ENCODE measurements around the gene SLC25A36. TPM values are rescaled to one million over a fixed set of nuclear protein-coding genes. Genes with fewer than 3 reads are reported as not detected.
"Not testable (repeated sequence)": the region's sequence is repeated elsewhere in the genome, so short reads cannot be mapped to it uniquely, and the experiment has no call there.

SLC25A36 gene
- total RNA-seq, 4 donors from 2014 or later, result 42.1 to 73.8 (median 62.3) TPM

DNA sequence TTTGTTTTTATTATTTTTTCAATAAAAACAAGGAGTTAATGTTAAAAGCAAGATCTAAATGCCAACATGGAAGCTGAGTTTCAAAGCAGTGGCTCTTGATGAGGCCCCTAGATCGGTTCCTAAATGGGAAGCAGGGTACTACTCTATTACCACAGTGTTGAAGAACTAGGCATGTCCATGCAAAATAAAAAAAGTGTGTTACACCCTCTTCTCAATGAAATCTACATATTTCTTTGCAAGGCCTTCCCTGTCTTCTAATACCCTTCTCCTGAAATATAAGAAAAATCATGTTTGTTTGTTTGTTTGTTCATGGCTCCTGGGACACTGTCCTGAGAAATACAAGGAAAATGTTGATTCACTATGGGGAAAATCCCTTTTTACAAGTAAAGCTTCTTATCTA is 12.2 kb upstream of the SLC25A36 start:
- WGBS, 2 donors (ENCODE audit: low coverage in 1 of 2), result 81 to 100% methylated on average over 1 of the region's 1 CpG

GRCh38 chr3:140931016-140931454 is 10.6 kb upstream of the SLC25A36 start:
- no peak for ATAC-seq
- no peak overlapping the region for H3K27ac ChIP-seq
- H3K9me3 ChIP-seq, result no peaks in the 10 kb centered on the region
- no peaks in the 10 kb centered on the region for H3K36me3 ChIP-seq
- H3K4me1 ChIP-seq, result no peaks in the 10 kb centered on the region
- 5 to 12% methylated on average over 7 to 8 of the region's 12 CpGs for WGBS, 2 donors (ENCODE audit: low coverage in 1 of 2)
- no peak overlapping the region for H3K4me3 ChIP-seq
- peaks cover 21% of the 10 kb centered on the region for H3K27me3 ChIP-seq
- TF ChIP-seq EP300 (IDR thresholded peaks at IDR 0.05) (no peak), POLR2A (IDR thresholded peaks at IDR 0.05) (no peak)
- TF ChIP-seq, protein P1, sequence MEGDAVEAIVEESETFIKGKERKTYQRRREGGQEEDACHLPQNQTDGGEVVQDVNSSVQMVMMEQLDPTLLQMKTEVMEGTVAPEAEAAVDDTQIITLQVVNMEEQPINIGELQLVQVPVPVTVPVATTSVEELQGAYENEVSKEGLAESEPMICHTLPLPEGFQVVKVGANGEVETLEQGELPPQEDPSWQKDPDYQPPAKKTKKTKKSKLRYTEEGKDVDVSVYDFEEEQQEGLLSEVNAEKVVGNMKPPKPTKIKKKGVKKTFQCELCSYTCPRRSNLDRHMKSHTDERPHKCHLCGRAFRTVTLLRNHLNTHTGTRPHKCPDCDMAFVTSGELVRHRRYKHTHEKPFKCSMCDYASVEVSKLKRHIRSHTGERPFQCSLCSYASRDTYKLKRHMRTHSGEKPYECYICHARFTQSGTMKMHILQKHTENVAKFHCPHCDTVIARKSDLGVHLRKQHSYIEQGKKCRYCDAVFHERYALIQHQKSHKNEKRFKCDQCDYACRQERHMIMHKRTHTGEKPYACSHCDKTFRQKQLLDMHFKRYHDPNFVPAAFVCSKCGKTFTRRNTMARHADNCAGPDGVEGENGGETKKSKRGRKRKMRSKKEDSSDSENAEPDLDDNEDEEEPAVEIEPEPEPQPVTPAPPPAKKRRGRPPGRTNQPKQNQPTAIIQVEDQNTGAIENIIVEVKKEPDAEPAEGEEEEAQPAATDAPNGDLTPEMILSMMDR (IDR thresholded peaks at IDR 0.05), result no peak

More for the DNA sequence above, 12.2 kb upstream of the SLC25A36 start:
- Histone ChIP-seq H3K4me1 (peaks cover 0 to 4% (median 0%) of the 10 kb centered on the region in 3 donors), H3K9me3 (no peaks in the 10 kb centered on the region), H3K27me3 (peaks cover 21% of the 10 kb centered on the region), H3K4me3 (no peak overlapping the region), H3K36me3 (no peaks in the 10 kb centered on the region), H3K27ac (no peak overlapping the region)
- ATAC-seq, result no peak
- TF ChIP-seq, protein P1 (IDR thresholded peaks at IDR 0.05), result no peak
- no peak for TF ChIP-seq POLR2AphosphoS5 (IDR thresholded peaks at IDR 0.05)
- TF ChIP-seq POLR2A (IDR thresholded peaks at IDR 0.05), result no peak
- TF ChIP-seq EP300 (IDR thresholded peaks at IDR 0.05), result no peak

DNA sequence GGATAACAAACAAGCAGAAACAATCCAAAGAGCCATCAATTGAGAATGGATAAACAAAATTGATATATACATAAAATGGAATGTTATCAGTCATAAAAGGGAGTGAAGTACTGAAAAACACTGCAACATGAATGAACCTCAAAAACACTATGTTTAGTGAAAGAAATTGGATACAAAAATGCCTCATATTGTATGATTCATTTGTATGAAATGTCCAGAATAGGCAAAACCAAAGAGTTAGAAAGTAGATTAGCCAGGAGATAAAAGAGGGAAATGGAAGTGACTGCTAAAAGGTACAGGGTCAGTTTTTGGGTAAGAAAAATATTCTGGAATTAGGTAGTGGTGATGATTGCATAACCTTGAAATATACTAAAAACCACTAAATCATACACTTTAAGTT is 9.8 kb upstream of the SLC25A36 start:
- TF ChIP-seq POLR2AphosphoS5 (IDR thresholded peaks at IDR 0.05), result no peak
- TF ChIP-seq, protein P1 (IDR thresholded peaks at IDR 0.05), result no peak
- TF ChIP-seq POLR2A (IDR thresholded peaks at IDR 0.05), result no peak
- TF ChIP-seq EP300 (IDR thresholded peaks at IDR 0.05), result no peak
- H3K27ac ChIP-seq, result no peak overlapping the region
- ATAC-seq, result no peak
- no peaks in the 10 kb centered on the region for H3K4me1 ChIP-seq
- H3K36me3 ChIP-seq, result no peaks in the 10 kb centered on the region
- no peak overlapping the region for H3K4me3 ChIP-seq
- H3K9me3 ChIP-seq, result no peaks in the 10 kb centered on the region
- H3K27me3 ChIP-seq, result peaks cover 21% of the 10 kb centered on the region

DNA sequence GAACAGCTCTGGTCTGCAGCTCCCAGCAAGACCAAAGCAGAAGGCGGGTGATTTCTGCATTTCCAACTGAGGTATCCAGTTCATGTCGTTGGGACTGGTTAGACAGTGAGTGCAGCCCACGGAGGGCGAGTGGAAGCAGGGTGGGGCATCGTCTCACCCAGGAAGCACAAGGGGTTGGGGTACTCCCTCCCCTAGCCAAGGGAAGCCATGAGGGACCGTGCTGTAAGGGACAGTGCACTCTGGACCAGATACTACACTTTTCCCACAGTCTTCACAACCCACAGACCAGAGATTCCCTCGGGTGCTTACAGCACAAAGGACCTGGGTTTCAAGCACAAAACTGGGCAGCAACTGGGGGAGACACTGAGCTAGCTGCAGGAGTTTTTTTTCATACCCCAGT is 8.5 kb upstream of the SLC25A36 start:
- TF ChIP-seq, protein P1 (IDR thresholded peaks at IDR 0.05), result no peak
- TF ChIP-seq POLR2A (IDR thresholded peaks at IDR 0.05), result no peak
- no peak for TF ChIP-seq EP300 (IDR thresholded peaks at IDR 0.05)
- TF ChIP-seq POLR2AphosphoS5 (IDR thresholded peaks at IDR 0.05), result no peak
- H3K4me3 ChIP-seq, result no peak overlapping the region
- H3K27me3 ChIP-seq, result peaks cover 17% of the 10 kb centered on the region
- WGBS, 2 donors (ENCODE audit: low coverage in 1 of 2), result 87 to 96% methylated on average over 3 to 4 of the region's 7 CpGs
- no peaks in the 10 kb centered on the region for H3K9me3 ChIP-seq
- ATAC-seq, result no peak
- H3K36me3 ChIP-seq, result no peaks in the 10 kb centered on the region
- no peak overlapping the region for H3K27ac ChIP-seq
- H3K4me1 ChIP-seq, result no peaks in the 10 kb centered on the region

- Histone ChIP-seq H3K27me3 (peaks cover 16% of the 10 kb centered on the region), H3K4me1 (no peaks in the 10 kb centered on the region), H3K36me3 (no peaks in the 10 kb centered on the region), H3K27ac (no peak overlapping the region), H3K4me3 (no peak overlapping the region), H3K9me3 (no peaks in the 10 kb centered on the region)
- no peak for ATAC-seq
- 67 to 76% methylated on average over 3 to 6 of the region's 8 CpGs for WGBS, 2 donors (ENCODE audit: low coverage in 1 of 2)
- TF ChIP-seq POLR2AphosphoS5 (IDR thresholded peaks at IDR 0.05) (no peak), EP300 (IDR thresholded peaks at IDR 0.05) (no peak)
- TF ChIP-seq, protein P1 (IDR thresholded peaks at IDR 0.05), result no peak
Observed at GRCh38 chr3:140933552-140933951, 8.1 kb upstream of the SLC25A36 start.

- not testable (repeated sequence) for ATAC-seq, H3K36me3 ChIP-seq, H3K4me3 ChIP-seq, H3K27me3 ChIP-seq, H3K9me3 ChIP-seq, H3K27ac ChIP-seq
- H3K4me1 ChIP-seq, result peaks cover 10 to 14% (median 12%) of the 10 kb centered on the region in 3 donors
- WGBS, 2 donors (ENCODE audit: low coverage in 1 of 2), result 80 to 100% methylated on average over 1 to 4 of the region's 4 CpGs
Observed at GRCh38 chr3:140939305-140939704, 2.3 kb upstream of the SLC25A36 start.
